ENCODE data around the gene KRTAP5-3.

The KRTAP5-3 gene

GRCh38 chr11:1643146-1643690, 35.0 kb upstream of the KRTAP5-3 start:
- DNase-seq (ENCODE audit: low spot score) = no peak

- DNase-seq (ENCODE audit: low spot score) = no peak
Measured at GRCh38 chr11:1642288-1643145, 34.3 kb upstream of the KRTAP5-3 start.

GRCh38 chr11:1641096-1641495, 32.8 kb upstream of the KRTAP5-3 start:
- no peak for DNase-seq (ENCODE audit: low spot score)

GRCh38 chr11:1640076-1640946, 32.0 kb upstream of the KRTAP5-3 start:
- peak; percentile 82 for DNase-seq (ENCODE audit: low spot score)

- no peak for DNase-seq (ENCODE audit: low spot score)
Measured at GRCh38 chr11:1639666-1640065, 31.4 kb upstream of the KRTAP5-3 start.

GRCh38 chr11:1639102-1639620, 30.9 kb upstream of the KRTAP5-3 start:
- DNase-seq (ENCODE audit: low spot score) = no peak

GRCh38 chr11:1638344-1638743, 30.1 kb upstream of the KRTAP5-3 start:
- DNase-seq (ENCODE audit: low spot score) = no peak

- no peak for DNase-seq (ENCODE audit: low spot score)
Measured at GRCh38 chr11:1637628-1638027, 29.4 kb upstream of the KRTAP5-3 start.

GRCh38 chr11:1636291-1636950, 28.2 kb upstream of the KRTAP5-3 start:
- no peak for DNase-seq (ENCODE audit: low spot score)

GRCh38 chr11:1633864-1634263, 25.6 kb upstream of the KRTAP5-3 start:
- no peak for DNase-seq (ENCODE audit: low spot score)

- no peak for DNase-seq (ENCODE audit: low spot score)
Measured at GRCh38 chr11:1632053-1632714, 23.9 kb upstream of the KRTAP5-3 start.

GRCh38 chr11:1631066-1631568, 22.9 kb upstream of the KRTAP5-3 start:
- no peak for DNase-seq (ENCODE audit: low spot score)

- DNase-seq (ENCODE audit: low spot score) = no peak
Measured at GRCh38 chr11:1630271-1630670, 22.0 kb upstream of the KRTAP5-3 start.

- no peak for DNase-seq (ENCODE audit: low spot score)
Measured at GRCh38 chr11:1629326-1630185, 21.3 kb upstream of the KRTAP5-3 start, which contains the start of gene KRTAP5-5. Gene KRTAP5-5 (plus strand): TSS chr11:1629775. CDS start chr11:1629841, 66 bp downstream.

GRCh38 chr11:1628506-1629325, 20.5 kb upstream of the KRTAP5-3 start:
- peak; percentile 90 for DNase-seq (ENCODE audit: low spot score)

GRCh38 chr11:1625541-1625940, 17.3 kb upstream of the KRTAP5-3 start:
- DNase-seq (ENCODE audit: low spot score) = no peak

GRCh38 chr11:1624621-1625020, 16.4 kb upstream of the KRTAP5-3 start:
- DNase-seq (ENCODE audit: low spot score) = no peak

GRCh38 chr11:1623716-1624115, 15.5 kb upstream of the KRTAP5-3 start:
- DNase-seq (ENCODE audit: low spot score) = no peak

GRCh38 chr11:1622086-1622485, 13.8 kb upstream of the KRTAP5-3 start, which contains the start of gene KRTAP5-4:
Gene KRTAP5-4 (minus strand): TSS chr11:1622138. CDS start chr11:1622093, 45 bp downstream.
- no peak for DNase-seq (ENCODE audit: low spot score)

Data from AG08396 (cell line).